Measurements from ENCODE around the gene SYT7. TPM values are rescaled to one million over a fixed set of nuclear protein-coding genes. Genes with fewer than 3 reads are reported as not detected.
A peak's percentile ranks its signal among the peaks of the same experiment; 100 is the strongest.

SYT7 gene
- total RNA-seq, 4 donors from 2014 or later = 5.2 to 12.6 (median 8.8) TPM

GRCh38 chr11:61494381-61494961 is 86.4 kb downstream of the SYT7 start:
- Histone ChIP-seq H3K9me3 (no peaks in the 10 kb centered on the region), H3K27ac (no peak overlapping the region), H3K36me3 (no peaks in the 10 kb centered on the region), H3K27me3 (no peaks in the 10 kb centered on the region), H3K4me1 (peaks cover 12% of the 10 kb centered on the region in 2 donors), H3K4me3 (replicated peaks in 1 of 3) (no peak overlapping the region)
- DNase-seq = no peak
- 66 to 79% methylated on average over 9 of the region's 9 CpGs for WGBS, 2 donors
- TF ChIP-seq CTCF (IDR thresholded peaks at IDR 0.05) (no peak), POLR2A (IDR thresholded peaks at IDR 0.05) (no peak)
- intact Hi-C loops (cut with DNase I) = no loop called here

GRCh38 chr11:61491736-61492395 is 89.0 kb downstream of the SYT7 start:
- Histone ChIP-seq H3K27ac (no peak overlapping the region), H3K4me3 (replicated peaks in 1 of 3) (no peak overlapping the region), H3K4me1 (peaks cover 13 to 25% of the 10 kb centered on the region in 2 donors), H3K27me3 (no peaks in the 10 kb centered on the region), H3K9me3 (no peaks in the 10 kb centered on the region), H3K36me3 (no peaks in the 10 kb centered on the region)
- no peak for DNase-seq
- WGBS, 2 donors = 90% methylated on average over 9 to 12 of the region's 12 CpGs
- intact Hi-C loops (cut with DNase I) = no loop called here
- TF ChIP-seq CTCF (IDR thresholded peaks at IDR 0.05) = no peak
- no peak for TF ChIP-seq POLR2A (IDR thresholded peaks at IDR 0.05)

- Histone ChIP-seq H3K36me3 (no peaks in the 10 kb centered on the region), H3K27me3 (no peaks in the 10 kb centered on the region), H3K4me1 (peaks cover 13 to 25% of the 10 kb centered on the region in 2 donors), H3K9me3 (no peaks in the 10 kb centered on the region), H3K27ac (peak overlapping the region; percentile 26 to 45 (median 28)), H3K4me3 (replicated peaks in 1 of 3) (no peak overlapping the region)
- 52 to 58% methylated on average over 10 to 13 of the region's 13 CpGs for WGBS, 2 donors
- intact Hi-C loops (cut with DNase I) = no loop called here
- TF ChIP-seq POLR2A (IDR thresholded peaks at IDR 0.05) (no peak), CTCF (IDR thresholded peaks at IDR 0.05) (no peak)
- DNase-seq = peak; percentile 37 to 38
These were observed 90.8 kb downstream of the SYT7 start for GRCh38 chr11:61489833-61490721.

GRCh38 chr11:61488651-61489291 is 92.1 kb downstream of the SYT7 start:
- H3K27ac ChIP-seq = peak overlapping the region in 2 of 3 donors; percentile 37 to 45
- 26 to 37% methylated on average over 18 to 19 of the region's 19 CpGs for WGBS, 2 donors
- H3K9me3 ChIP-seq = no peaks in the 10 kb centered on the region
- peak; percentile 80 to 90 for DNase-seq
- no peaks in the 10 kb centered on the region for H3K36me3 ChIP-seq
- H3K4me3 ChIP-seq (replicated peaks in 1 of 3) = no peak overlapping the region
- no peaks in the 10 kb centered on the region for H3K27me3 ChIP-seq
- H3K4me1 ChIP-seq = peaks cover 13 to 25% of the 10 kb centered on the region in 2 donors
- TF ChIP-seq POLR2A (IDR thresholded peaks at IDR 0.05) (peak in 1 of 2 donors; percentile 13), CTCF (IDR thresholded peaks at IDR 0.05) (no peak)
- intact Hi-C loops (cut with DNase I) = no loop called here

Data from thyroid gland (tissue), 4 donors.